Stimulated activated CD8-positive, alpha-beta memory T cell treated with anti-CD3 and anti-CD28 coated beads, Interleukin-7, amount 100 ng/mL, for 1 hour (primary cell): ENCODE measurements around the gene CAD.
A peak's percentile ranks its signal among the peaks of the same experiment; 100 is the strongest.
"Not testable (repeated sequence)": the region's sequence is repeated elsewhere in the genome, so short reads cannot be mapped to it uniquely, and the experiment has no call there.

Experiments used
- DNase-seq, 2 donors: peaks; one replicate each; pipeline ENCODE4 v3.0.0-alpha.2; 2020; ENCODE audit warnings: low read depth in 2 of 2

The CAD gene

GRCh38 chr2:27256855-27257454 lies 39.8 kb downstream of the CAD start:
- DNase-seq = no peak

DNA sequence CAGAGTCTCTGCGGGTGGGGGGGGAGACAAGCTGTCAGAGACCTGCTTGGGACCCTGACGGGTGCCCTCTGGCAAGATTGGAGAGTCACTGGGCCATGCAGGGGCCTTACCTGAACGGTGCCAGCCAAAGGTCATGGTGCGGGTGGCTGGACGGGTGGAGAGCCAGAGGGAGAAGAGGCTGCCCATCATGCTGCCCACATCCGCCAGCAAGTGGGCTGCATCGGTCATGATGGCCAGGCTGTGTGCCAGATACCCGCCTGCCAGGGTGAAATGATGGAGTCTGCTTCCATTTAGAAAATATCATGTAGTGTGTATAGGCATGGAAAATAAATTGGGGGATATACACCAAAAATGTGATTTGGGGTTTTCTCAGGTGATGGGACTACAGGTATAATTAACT lies 40.9 kb downstream of the CAD start:
- DNase-seq = no peak

- no peak for DNase-seq
Observed at GRCh38 chr2:27261241-27261925, 44.2 kb downstream of the CAD start.

GRCh38 chr2:27261926-27262298 lies 44.7 kb downstream of the CAD start:
- no peak for DNase-seq

GRCh38 chr2:27262379-27263286 lies 45.5 kb downstream of the CAD start, which contains the start of gene SLC30A3:
Gene SLC30A3, minus strand, starts transcription at chr2:27263047. Its CDS starts 141 bp downstream, at chr2:27262906.
- peak; percentile 30 to 37 for DNase-seq

- no peak for DNase-seq
Observed at GRCh38 chr2:27263287-27264252, 46.4 kb downstream of the CAD start.

DNA sequence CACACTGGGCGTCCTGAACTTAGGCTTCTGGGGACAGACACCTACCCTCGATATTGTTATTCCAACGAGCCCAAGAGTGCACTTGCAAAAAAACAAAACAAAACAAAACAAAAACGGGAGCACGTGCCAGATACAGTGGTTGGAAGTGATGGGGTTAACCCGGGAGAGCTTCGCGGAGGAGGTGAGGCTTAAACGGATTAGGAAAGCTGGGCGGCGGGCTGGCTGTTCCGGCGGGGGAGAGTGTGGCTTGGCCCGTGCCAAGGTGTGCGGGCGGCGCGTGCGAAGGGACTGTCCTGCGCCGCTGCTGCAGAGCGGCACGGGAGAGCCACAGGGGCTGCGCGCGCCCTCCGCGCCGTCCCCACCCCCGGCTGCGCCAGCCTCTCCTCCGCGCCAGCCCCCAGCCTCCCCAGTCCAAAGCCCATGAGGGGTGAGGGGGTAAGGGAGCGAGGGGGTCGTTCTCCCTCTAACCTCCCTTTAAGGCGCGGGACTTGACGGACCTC lies 47.1 kb downstream of the CAD start:
- DNase-seq = no peak

DNA sequence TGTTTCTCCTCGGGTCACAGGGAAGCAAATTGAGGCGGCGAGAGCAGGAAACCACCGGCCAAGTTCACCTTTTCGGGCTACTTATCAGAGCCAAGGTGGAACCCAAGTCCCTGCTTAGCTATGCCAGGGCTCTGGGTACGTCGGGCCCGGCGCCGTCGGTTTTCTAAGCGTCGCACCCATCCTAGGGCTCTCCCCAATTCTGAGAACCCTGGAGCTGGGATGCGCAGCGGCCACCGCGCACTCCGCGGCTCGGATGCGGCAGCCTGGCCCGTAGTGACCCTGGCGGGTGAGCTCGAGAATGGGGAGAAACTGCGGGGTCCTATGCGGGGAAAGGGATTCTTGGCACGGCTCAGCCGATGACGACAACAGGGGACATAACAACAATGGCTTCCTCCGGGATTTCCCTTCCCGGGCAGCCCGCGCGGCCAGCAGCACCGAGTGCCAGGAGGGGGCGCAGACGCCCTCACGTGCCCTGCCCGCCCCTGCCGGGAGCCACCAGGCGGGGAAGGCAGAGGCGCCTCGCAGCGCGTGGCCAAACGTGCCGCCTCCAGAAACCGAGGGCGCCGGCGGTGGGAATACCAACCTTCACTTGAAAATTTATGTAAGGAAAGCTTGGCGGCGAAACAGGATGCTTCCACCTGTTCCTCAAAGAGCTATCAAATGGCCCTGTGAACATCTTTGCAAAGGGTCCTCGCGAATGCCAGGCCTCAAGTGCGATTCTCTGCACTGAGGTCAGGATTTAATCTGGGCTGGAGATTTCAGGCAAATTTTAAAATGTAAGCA lies 47.8 kb downstream of the CAD start:
- DNase-seq = peak; percentile 27 to 36

GRCh38 chr2:27265536-27265870 lies 48.3 kb downstream of the CAD start:
- DNase-seq = no peak

DNA sequence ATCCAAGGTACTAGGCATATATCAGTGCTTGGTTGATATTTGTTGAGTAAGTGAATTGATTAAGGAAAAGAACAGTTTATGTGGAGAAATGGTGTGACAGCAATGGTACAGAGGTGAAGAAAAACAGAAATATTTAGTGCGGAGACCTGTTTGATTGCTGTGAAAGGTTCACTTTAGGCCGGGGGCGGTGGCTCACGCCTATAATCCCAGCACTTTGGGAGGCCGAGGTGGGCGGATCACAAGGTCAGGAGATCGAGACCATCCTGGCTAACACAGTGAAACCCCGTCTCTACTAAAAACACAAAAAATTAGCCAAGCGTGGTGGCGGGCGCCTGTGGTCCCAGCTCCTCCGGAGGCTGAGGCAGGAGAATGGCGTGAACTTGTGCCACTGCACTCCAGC lies 51.1 kb downstream of the CAD start:
- not testable (repeated sequence) for DNase-seq

DNA sequence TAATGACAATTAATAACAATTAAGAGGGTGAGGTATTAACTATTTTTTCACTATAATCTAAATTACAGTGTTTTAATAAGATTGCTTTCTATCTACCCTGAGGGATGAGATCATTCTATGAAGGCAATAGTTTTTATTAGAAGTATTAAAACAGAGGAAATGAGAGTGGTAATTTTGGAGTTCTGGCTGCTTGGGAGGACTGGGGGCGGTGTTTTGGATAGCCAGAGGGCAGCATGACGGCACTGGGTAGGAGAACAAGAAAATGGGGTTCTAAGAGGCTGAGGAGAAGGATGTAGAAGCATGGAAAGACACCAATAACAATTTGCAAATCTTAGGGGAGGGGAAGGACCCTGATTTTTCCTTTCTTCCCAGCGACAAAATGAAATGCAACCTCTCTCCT lies 53.0 kb downstream of the CAD start:
- no peak for DNase-seq

- DNase-seq = no peak
Observed at GRCh38 chr2:27270670-27271069, 53.5 kb downstream of the CAD start.

DNA sequence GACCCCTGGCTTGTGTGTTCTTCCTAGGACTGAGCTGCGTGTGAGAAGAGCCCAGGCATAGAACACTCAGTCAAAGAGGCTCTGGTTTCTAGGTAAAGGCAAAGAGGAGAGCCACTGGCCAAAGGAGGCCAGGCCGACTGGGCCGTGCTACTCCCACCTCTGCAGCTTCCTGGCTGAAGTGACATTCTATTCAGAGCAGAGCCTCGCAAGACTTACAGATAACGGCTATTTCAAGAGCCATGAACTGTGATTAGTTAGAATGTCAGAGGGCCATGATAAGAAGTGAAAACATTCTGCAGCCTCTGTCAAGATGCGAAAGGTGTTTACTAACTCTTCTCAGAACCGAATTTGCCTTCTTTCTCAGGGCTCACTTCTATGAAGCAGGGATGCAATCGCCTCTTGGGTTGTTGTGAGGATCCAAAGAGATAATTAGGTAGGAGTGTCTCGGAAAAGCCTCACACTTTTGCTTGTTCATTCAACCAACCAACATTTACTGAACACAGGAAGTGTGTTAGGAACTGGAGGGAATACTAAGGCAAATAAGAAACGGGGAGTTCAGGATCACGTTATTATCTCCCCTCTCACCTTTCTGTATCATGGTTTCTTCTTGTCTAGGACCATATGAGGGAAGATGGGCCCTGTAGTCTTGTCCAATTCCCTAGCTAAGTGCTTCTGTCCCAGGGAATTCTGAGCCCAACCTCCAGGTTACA lies 54.6 kb downstream of the CAD start:
- DNase-seq = no peak

DNA sequence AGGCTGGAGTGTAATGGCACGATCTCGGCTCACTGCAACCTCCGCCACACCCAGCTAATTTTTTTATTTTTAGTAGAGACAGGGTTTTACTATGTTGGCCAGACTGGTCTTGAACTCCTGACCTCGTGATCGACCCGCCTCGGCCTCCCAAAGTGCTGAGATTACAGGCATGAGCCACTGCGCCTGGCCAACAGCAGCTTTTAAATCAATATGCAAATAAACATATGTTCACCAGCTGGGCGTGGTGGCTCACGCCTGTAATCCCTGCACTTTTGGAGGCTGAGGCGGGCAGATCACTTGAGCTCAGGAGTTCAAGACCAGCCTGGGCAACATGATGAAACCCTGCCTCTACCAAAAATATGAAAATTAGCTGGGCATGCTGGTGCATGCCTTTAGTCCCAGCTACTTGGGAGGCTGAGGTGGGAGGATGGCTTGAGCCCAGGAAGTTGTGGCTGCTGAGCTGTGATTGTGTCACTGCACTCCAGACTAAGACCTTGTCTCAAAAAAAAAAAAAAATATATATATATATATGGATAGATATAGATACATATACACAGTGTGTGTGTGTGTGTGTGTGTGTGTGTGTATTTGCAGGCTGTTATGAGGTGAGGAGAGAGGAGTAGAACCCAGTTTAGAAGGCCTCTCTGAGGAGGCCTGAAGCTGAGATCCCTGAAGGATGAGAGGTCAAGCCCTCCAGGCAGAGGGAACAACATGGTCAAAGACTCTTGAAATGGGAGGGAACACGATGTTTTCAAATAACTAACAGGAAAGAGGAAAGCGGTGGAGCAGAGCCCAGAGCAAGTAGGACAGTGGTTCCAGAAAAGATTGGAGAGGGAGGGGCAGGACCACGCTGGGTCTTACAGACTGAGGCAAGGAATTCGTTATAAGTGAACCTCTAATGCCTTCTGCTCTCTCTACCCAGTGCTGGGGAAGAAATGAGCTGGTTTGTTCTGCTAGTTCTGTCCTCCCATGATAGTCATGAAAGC lies 55.7 kb downstream of the CAD start:
- not testable (repeated sequence) for DNase-seq

DNA sequence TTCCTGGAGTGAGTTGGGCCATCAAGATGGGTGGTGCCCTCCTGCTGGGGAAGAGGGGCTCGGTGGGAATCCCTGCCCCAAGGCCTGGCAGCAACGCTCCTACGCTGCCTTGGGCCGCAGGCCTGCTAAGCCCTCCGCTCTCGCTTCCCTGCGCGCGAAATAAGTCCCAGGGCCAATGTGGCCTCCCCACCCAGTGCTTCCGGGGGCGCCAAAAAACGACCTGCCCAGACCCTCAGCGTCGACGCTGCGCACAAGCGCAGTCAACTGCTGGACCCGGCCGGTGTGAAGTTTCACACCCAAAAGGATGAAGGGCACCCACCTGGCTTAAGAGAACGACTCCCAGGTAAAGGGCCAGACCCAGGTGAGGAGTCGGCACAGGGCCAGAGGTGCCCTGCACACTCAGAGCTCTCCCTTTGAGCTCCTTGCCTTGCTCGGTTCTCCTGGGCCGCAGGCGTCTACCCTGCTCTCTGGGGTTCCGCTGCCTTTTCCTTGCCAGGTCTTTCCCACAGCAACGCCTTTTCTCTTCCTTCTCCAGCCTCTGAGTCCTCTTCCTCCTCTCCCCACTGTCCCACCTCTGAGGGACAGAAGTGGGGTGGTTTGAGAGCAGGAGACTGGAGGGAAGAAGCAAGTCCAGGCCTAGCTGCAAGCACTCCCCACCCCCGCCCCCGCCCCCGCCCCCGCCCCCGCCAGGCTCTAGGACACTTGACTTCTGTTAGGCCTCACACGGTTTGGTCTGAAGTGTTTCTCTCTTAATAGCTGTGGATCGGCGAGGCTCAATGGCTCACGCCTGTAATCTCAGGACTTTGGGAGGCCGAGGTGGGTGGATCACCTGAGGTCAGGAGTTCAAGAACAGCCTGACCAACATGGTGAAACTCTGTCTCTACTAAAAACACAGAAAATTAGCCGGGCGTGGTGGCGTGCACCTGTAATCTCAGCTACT lies 58.3 kb downstream of the CAD start, which contains the start of gene DNAJC5G:
Gene DNAJC5G, plus strand, starts transcription at position 223 of the 940 bp plus-strand sequence. CDS start 1,296 bp downstream, outside the sequence.
- DNase-seq = no peak

DNA sequence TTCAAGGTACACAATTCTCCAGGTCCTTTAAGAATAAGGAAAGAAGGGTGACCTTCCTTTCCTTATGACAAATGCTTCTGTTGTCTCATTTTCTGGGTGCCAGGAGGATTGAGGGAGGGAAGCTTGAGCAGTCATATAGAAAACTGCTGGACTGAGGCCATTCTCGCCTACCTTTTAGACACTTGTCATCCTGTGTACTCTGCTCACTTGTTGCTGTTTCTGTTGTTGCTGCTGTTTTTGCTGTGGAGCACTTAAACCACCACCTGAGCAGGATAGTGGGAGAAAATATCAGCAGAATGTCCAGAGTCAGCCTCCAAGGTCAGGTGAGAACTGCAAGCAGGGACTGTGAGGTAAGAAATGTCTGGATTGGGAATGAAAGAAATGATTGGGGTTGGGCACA lies 60.8 kb downstream of the CAD start:
- DNase-seq = no peak

- DNase-seq = no peak
Observed at GRCh38 chr2:27280826-27281225, 63.7 kb downstream of the CAD start.
